HG02623 (cell line): ENCODE measurements around the gene ZNF346.

Source experiments
- ATAC-seq: cut with Tn5 transposase; IDR thresholded peaks from one replicate; pipeline ENCODE4 v1.9.1; 2021; ENCODE audit warnings: moderate library complexity; ENCODE audit not compliant: unreplicated experiment

Gene ZNF346

GRCh38 chr5:177093082-177093712 lies 70.7 kb downstream of the ZNF346 start:
- no peak for ATAC-seq

- ATAC-seq, result no peak
Observed at GRCh38 chr5:177093803-177094202, 71.3 kb downstream of the ZNF346 start.

- no peak for ATAC-seq
Observed at GRCh38 chr5:177094224-177095087, 72.0 kb downstream of the ZNF346 start.

- no peak for ATAC-seq
Observed at GRCh38 chr5:177095088-177095669, 72.7 kb downstream of the ZNF346 start.

DNA sequence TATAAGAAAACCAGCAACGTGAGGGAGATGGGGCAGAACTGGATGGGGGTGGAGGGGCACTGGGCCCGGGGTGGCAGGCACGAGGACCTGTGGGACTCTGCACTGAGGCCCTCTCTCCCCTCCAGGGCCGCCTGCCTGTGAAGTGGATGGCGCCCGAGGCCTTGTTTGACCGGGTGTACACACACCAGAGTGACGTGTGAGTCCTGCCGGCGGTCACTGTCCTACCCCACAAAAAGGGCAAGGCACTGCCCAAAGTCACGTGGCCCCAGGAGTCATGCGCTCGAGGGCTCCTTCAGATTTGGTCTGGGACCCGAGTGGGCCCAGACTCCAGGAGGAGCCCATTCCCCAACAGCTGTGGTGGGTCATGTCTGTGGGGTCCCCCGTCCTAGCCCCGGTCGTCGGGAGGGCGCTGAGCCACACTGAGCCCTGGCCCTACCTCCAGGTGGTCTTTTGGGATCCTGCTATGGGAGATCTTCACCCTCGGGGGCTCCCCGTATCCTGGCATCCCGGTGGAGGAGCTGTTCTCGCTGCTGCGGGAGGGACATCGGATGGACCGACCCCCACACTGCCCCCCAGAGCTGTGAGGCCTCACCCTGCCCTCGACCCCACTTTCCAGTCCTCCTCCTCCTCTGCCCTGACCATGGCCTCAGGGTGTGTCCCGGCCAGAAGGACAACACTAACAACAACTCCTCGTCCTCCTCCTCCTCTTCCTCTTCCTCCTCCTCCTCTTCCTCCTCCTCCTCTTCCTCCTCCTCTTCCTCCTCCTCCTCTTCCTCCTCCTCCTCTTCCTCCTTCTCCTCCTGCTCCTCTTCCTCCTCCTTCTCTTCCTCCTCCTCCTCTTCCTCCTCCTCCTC lies 73.9 kb downstream of the ZNF346 start:
- no peak for ATAC-seq

DNA sequence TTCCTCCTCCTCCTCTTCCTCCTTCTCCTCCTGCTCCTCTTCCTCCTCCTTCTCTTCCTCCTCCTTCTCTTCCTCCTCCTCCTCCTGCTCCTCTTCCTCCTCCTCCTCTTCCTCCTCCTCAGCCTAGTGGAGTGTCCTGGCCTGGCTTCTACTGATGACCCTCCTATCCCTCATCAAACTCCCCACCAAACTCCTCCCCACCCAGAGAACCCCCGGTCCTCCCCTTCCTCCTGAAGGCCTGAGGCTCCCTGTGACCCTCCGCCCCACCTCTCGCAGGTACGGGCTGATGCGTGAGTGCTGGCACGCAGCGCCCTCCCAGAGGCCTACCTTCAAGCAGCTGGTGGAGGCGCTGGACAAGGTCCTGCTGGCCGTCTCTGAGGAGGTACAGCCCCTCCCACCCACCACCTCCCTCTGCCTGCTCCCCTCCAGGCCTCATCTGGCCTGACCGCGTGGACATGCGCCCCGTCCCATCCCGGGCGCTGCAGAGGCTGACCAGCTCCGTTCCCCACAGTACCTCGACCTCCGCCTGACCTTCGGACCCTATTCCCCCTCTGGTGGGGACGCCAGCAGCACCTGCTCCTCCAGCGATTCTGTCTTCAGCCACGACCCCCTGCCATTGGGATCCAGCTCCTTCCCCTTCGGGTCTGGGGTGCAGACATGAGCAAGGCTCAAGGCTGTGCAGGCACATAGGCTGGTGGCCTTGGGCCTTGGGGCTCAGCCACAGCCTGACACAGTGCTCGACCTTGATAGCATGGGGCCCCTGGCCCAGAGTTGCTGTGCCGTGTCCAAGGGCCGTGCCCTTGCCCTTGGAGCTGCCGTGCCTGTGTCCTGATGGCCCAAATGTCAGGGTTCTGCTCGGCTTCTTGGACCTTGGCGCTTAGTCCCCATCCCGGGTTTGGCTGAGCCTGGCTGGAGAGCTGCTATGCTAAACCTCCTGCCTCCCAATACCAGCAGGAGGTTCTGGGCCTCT lies 74.8 kb downstream of the ZNF346 start:
- no peak for ATAC-seq

DNA sequence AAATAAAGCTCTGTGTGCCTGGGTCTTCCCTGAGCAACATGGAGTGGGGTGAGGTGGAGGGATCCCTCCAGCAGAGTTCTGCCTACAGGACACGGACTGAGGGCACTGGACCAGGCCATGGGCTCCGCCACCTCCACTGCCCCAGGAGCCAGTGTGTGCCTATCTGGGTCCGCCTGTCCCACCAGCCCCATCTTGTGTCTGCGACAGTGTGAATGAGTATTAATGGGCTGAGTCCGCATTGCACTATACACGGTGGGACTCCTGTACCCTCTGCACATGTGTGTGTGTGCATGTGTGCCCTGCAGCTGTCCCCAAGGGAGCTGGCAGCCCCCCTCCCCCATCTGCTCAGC lies 75.6 kb downstream of the ZNF346 start:
- ATAC-seq, result no peak

DNA sequence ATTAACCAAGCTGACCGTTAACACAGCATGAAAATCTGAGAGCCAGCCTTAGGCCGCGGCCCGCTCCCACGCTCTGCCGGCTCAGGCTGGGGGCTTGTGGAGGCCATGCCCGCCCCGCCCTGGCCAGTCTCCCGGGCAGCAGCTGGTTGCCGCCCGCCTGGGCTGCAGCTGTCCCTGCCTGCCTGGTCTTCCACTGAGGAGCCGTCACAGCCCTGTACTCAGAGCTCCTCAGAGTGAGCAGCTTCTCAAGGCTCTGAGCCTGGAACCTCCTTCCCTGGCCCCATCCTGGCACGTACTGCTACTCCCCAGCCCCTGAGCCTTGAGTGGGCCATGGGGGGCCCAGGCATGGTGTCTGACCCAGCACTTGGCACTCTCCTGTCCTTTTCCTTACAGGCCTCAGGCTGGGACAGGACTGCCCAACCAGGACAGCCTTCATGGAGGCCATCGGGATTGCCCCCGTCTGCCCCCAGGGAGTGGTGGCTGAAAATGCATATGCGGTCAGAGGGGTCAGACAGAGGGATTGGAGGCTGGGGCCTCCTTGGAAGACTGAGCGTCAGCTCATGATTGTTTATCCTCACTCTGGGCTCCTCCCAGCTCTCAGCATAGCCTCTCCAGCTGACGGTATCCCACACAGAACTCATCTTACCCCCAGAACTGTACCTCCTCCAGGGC lies 76.1 kb downstream of the ZNF346 start:
- ATAC-seq, result no peak

GRCh38 chr5:177099422-177100093 lies 77.1 kb downstream of the ZNF346 start:
- no peak for ATAC-seq

GRCh38 chr5:177100714-177101121 lies 78.2 kb downstream of the ZNF346 start:
- ATAC-seq, result no peak

- no peak for ATAC-seq
Observed at GRCh38 chr5:177103523-177104253, 81.2 kb downstream of the ZNF346 start.

- no peak for ATAC-seq
Observed at GRCh38 chr5:177105691-177106476, 83.4 kb downstream of the ZNF346 start.

GRCh38 chr5:177107159-177107558 lies 84.7 kb downstream of the ZNF346 start:
- ATAC-seq, result no peak

DNA sequence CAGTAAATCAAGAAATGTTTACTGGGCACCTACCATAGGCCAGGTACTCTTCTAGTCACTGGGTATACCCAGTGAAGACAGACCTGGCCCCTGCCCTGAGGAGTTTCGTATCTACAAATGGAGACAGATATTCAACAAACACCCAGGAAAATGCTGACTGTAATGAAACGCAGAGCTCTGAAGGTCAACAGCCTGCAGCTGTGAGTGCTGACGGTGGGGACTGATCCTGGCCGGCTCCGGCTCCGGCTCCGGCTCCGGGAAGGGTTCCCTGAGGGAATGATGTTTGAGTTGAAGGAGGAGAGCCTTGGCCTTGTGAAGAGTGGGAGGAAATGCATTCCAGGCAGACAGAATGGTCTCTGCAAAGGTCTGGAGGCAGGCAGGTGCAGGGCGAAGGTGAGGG lies 87.3 kb downstream of the ZNF346 start:
- ATAC-seq, result no peak

- ATAC-seq, result no peak
Observed at GRCh38 chr5:177111720-177112394, 89.4 kb downstream of the ZNF346 start.

DNA sequence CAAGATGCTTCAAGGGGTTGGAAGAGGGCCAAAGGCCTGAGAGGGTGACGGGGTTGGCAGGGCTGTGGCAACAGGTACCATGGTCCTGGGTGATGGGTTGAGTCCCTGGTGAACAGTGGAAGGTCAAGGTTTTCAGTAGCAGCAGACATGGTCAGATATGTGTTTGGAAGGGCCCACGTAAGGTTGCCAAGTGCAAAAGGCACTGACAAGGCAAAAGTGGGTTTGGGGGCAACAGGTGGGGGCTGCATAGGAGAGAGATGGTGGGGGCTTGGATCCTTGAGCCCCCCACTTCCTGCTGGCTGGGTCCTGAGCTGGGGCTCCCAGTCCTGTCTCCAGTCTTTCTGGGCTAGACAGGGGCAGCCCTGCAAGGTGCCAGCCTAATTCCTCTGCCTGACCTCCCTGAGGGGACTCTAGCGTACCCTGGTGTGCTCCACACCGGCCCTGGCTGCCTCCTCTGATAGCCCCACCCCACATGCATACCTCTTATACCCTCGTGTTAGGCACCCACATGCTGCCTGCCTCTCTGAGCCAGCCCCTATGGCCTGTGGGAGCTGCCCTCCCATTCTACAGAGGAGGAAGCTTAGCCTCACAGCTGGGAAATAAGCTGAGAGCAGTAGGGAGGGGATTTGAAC lies 90.2 kb downstream of the ZNF346 start:
- no peak for ATAC-seq
